ENCODE data around the gene ATP8A1.

DNA sequence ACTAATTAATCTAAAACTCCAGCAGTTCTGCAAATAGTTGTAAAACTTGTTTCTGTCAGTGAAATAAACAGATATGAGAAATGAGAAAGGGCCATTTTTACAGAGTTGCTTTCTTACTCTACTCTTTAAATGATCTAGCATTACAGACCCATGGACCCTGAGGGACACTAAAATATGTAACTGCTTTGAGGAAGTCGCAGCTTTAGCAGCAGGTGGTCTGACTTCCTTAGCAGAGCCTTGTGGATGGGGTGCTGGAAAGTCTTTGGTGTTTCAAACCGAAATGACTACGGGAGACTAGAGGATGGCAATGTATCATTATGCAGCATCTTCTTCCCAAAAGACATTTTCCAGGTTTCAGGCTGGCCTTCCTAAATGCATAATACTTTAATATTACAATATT is 240.9 kb downstream of the ATP8A1 start:
- TF ChIP-seq CTCF (IDR thresholded peaks at IDR 0.05) (no peak), POLR2A (IDR thresholded peaks at IDR 0.05) (no peak)

Data from adrenal gland (tissue), 5 donors.